MCF 10A (cell line): ENCODE measurements around the gene IQCK. TPM values are rescaled to one million over a fixed set of nuclear protein-coding genes. Genes with fewer than 3 reads are reported as not detected.

Experiments
- BruUV-seq: library from RNA; stranded (reverse); fragments of 400-500 nt; replicated peaks from 2 replicates; lab custom pipeline; 2021; lab: Mats Ljungman, UMichigan
- CTCF ChIA-PET: fragments of 300-600 bp; sonication (Branson Sonifier 250); formaldehyde crosslinking; extraction: SDS; loops from one replicate; lab custom pipeline; 2021; ENCODE audit warnings: antibody characterized with exemption, inconsistent platforms; lab: Yijun Ruan, JAX
- POLR2A ChIA-PET: fragments of 300-600, 350-650 bp; sonication (Branson Sonifier 250); formaldehyde crosslinking; extraction: SDS; loops from one replicate; lab custom pipeline; 2020; ENCODE audit warnings: antibody characterized with exemption, inconsistent platforms; lab: Yijun Ruan, JAX
- DNase-seq: peaks from one replicate; pipeline ENCODE4 v3.0.0-alpha.2; 2018; ENCODE audit not compliant: unreplicated experiment
- H3K27ac Mint-ChIP-seq: one replicate; pipeline ENCODE4 v1.8.0; 2022; ENCODE audit warnings: mild to moderate bottlenecking, low read depth, mixed read lengths; ENCODE audit not compliant: unreplicated experiment
- H3K27me3 Mint-ChIP-seq: one replicate; pipeline ENCODE4 v1.8.0; 2022; ENCODE audit warnings: mixed read lengths; ENCODE audit not compliant: insufficient read depth, unreplicated experiment
- H3K36me3 Mint-ChIP-seq: one replicate; pipeline ENCODE4 v1.8.0; 2022; ENCODE audit warnings: mild to moderate bottlenecking, moderate library complexity, mixed read lengths; ENCODE audit not compliant: insufficient read depth, unreplicated experiment
- H3K4me1 Mint-ChIP-seq: one replicate; pipeline ENCODE4 v1.8.0; 2022; ENCODE audit warnings: mixed read lengths; ENCODE audit not compliant: insufficient read depth, unreplicated experiment
- H3K4me3 Mint-ChIP-seq: one replicate; pipeline ENCODE4 v1.8.0; 2022; ENCODE audit warnings: mild to moderate bottlenecking, moderate library complexity, mixed read lengths; ENCODE audit not compliant: unreplicated experiment
- H3K9me3 Mint-ChIP-seq: one replicate; pipeline ENCODE4 v1.8.0; 2022; ENCODE audit warnings: mixed read lengths; ENCODE audit not compliant: unreplicated experiment
- intact Hi-C: fragments of 100-400 bp; cut with micrococcal nuclease; formaldehyde crosslinking; loops from 2 replicates; pipeline ENCODE4 v1.14.1; 2022
- total RNA-seq: library from RNA; stranded (reverse); gene quantifications from 2 replicates; pipeline ENCODE4 v1.2.3, GENCODE V29; 2022
- TF ChIP-seq, protein P1 (sequence below): fragments of 200-600 bp; IDR thresholded peaks from one replicate; pipeline ENCODE4 v1.8.0; 2022; ENCODE audit warnings: antibody characterized with exemption, mild to moderate bottlenecking; ENCODE audit not compliant: unreplicated experiment

Gene IQCK
- total RNA-seq, 1 experiment from 2014 or later: 5.9 TPM

DNA sequence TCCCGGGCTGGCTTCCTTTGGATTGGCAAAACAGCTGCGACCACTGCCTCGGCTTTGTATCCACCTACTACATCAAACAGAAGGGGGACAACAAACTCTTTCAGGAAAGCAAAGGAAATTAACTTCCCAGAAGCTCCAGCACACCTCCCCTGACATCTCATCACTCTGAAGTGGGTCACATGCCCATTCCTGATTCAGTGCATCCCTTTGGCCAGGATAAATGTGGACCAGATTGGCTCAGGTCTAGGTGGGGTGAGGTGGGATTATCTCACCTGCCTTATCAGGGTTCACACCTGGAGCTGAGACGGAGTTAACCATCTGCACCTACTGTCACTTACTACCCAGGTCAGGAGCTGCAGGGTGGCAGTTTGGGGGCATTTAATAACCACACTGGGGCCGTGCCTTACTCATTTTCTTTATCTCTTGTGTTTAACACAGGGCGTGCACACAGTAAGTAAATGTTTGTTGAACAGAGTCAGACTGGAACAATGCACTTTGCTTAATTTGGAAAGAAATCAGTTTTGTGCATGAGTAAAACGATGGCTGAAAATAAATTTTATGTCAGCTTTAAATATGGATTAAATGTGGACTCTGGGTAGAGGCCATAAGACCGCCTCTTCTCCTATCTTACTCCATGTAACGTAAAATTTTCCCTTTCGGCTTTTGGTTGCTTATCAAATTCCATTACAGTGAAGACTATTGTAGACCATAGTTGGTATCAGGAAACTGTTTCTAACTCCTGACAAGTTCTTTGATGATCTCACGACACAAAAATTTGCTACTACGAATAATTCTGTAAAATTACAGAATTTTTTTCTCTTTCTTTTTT lies 36.0 kb downstream of the IQCK start:
- intact Hi-C loops: no loop called here
- Mint-ChIP-seq H3K4me3 (no peak overlapping the region), H3K27me3 (no peaks in the 10 kb centered on the region), H3K9me3 (no peaks in the 10 kb centered on the region), H3K36me3 (no peaks in the 10 kb centered on the region), H3K4me1 (peaks cover 7% of the 10 kb centered on the region), H3K27ac (no peak overlapping the region)
- no TSS peak for BruUV-seq
- ChIA-PET CTCF (interaction anchor here (0.6 kb wide), 1 partner anchor 132 kb away, joined by 3 read pairs; no protein-coding TSS in a partner anchor), POLR2A (no interaction called here)
- TF ChIP-seq, protein P1, sequence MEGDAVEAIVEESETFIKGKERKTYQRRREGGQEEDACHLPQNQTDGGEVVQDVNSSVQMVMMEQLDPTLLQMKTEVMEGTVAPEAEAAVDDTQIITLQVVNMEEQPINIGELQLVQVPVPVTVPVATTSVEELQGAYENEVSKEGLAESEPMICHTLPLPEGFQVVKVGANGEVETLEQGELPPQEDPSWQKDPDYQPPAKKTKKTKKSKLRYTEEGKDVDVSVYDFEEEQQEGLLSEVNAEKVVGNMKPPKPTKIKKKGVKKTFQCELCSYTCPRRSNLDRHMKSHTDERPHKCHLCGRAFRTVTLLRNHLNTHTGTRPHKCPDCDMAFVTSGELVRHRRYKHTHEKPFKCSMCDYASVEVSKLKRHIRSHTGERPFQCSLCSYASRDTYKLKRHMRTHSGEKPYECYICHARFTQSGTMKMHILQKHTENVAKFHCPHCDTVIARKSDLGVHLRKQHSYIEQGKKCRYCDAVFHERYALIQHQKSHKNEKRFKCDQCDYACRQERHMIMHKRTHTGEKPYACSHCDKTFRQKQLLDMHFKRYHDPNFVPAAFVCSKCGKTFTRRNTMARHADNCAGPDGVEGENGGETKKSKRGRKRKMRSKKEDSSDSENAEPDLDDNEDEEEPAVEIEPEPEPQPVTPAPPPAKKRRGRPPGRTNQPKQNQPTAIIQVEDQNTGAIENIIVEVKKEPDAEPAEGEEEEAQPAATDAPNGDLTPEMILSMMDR: no peak
- DNase-seq: no peak

DNA sequence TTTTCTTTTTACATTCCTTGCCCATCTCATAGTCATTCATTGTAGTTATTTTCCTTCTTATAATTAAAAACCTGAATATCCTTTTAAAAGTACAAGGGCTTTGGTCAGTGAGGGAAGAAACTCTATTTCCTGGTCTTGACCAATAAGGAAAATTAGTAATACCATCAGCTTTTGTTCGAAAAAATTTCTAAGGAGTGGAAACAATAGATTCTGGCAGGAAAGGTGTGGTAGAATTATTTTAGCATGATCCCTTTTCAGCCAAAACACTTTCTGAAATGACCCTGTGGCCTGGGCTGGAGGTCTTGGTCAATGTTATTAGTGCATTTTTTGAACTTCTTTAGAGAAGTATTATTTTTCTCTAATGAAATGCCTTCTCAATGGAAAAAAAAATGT lies 36.6 kb downstream of the IQCK start:
- Mint-ChIP-seq H3K4me1 (peaks cover 7% of the 10 kb centered on the region), H3K27me3 (no peaks in the 10 kb centered on the region), H3K27ac (no peak overlapping the region), H3K4me3 (no peak overlapping the region), H3K9me3 (no peaks in the 10 kb centered on the region), H3K36me3 (no peaks in the 10 kb centered on the region)
- DNase-seq: no peak
- ChIA-PET CTCF (no interaction called here), POLR2A (no interaction called here)
- intact Hi-C loops: no loop called here
- no TSS peak for BruUV-seq
- TF ChIP-seq, protein P1: no peak

DNA sequence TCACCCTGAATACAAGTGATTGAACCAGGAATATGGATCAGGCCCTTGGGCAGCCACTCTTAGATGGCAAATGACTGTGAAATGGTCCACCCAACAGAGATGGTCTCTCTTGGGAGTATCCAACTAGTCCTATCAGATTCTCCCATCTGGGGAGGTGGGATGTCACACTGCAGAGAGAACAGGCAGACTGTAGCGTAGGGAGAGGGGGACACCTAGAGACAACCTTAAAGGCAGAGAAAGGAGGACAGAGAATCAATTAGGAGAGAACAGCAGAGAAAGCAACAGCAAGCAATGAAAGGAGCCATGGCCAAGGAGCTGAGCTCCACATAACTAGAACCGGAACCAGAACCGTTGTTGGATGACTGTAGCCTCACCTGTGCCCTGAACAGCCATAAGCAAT lies 37.2 kb downstream of the IQCK start:
- Mint-ChIP-seq H3K4me1 (peaks cover 7% of the 10 kb centered on the region), H3K9me3 (no peaks in the 10 kb centered on the region), H3K4me3 (no peak overlapping the region), H3K27ac (no peak overlapping the region), H3K36me3 (no peaks in the 10 kb centered on the region), H3K27me3 (no peaks in the 10 kb centered on the region)
- POLR2A ChIA-PET: no interaction called here
- no peak for DNase-seq
- TF ChIP-seq, protein P1: no peak
- BruUV-seq: no TSS peak
- CTCF ChIA-PET: no interaction called here
- intact Hi-C loops: no loop called here

DNA sequence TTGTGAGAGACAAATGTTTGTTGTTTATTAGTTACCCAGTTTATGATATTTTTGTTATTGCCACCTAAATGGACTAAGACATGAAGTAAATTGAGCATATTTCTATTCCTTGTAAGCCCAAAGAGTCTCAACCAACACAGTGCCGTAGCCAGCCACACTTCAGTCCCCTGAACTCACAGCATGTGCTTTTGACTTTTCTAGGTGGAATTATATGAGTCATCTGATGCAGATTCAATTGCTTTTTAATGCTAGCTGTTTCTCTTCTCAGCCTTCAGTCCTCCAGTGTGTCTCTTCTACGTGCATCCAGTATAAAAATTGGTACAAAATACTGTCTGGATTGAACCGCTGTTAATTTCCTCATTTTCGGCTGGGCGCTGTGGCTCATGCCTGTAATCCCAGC lies 39.0 kb downstream of the IQCK start:
- Mint-ChIP-seq H3K4me3 (no peak overlapping the region), H3K9me3 (no peaks in the 10 kb centered on the region), H3K4me1 (peaks cover 7% of the 10 kb centered on the region), H3K36me3 (no peaks in the 10 kb centered on the region), H3K27me3 (no peaks in the 10 kb centered on the region), H3K27ac (no peak overlapping the region)
- TF ChIP-seq, protein P1: no peak
- intact Hi-C loops: no loop called here
- BruUV-seq: no TSS peak
- ChIA-PET POLR2A (no interaction called here), CTCF (no interaction called here)
- DNase-seq: no peak
